Left forelimb (tissue), 1 donor: Measurements from ENCODE around the gene ATP6AP1.

ENCODE experiments used
- DNase-seq: peaks from one replicate; pipeline ENCODE4 v3.0.0-alpha.2; 2018; ENCODE audit warnings: low spot score

The ATP6AP1 gene

GRCh38 chrX:154426916-154427770 lies 1.3 kb upstream of the ATP6AP1 start:
- peak; percentile 9 for DNase-seq

- DNase-seq = no peak
Measured at GRCh38 chrX:154429711-154430110, 1.2 kb downstream of the ATP6AP1 start.

- no peak for DNase-seq
Measured at GRCh38 chrX:154430479-154430878, 2.0 kb downstream of the ATP6AP1 start.

GRCh38 chrX:154430916-154431315 lies 2.4 kb downstream of the ATP6AP1 start:
- no peak for DNase-seq

GRCh38 chrX:154431341-154431740 lies 2.9 kb downstream of the ATP6AP1 start:
- DNase-seq = no peak

GRCh38 chrX:154432210-154432609 lies 3.7 kb downstream of the ATP6AP1 start:
- no peak for DNase-seq

GRCh38 chrX:154433605-154434004 lies 5.1 kb downstream of the ATP6AP1 start:
- no peak for DNase-seq

- no peak for DNase-seq
Measured at GRCh38 chrX:154434394-154435168, 6.1 kb downstream of the ATP6AP1 start.

- DNase-seq = no peak
Measured at GRCh38 chrX:154435171-154435733, 6.8 kb downstream of the ATP6AP1 start.

GRCh38 chrX:154436374-154436982 lies 8.0 kb downstream of the ATP6AP1 start:
- DNase-seq = no peak

- DNase-seq = peak; percentile 78
Measured at GRCh38 chrX:154436983-154437752, 8.7 kb downstream of the ATP6AP1 start, which contains the start of gene GDI1. TSS of gene GDI1 (plus strand) at chrX:154437154. CDS start at chrX:154437255, 101 bp downstream.

- no peak for DNase-seq
Measured at GRCh38 chrX:154437971-154438893, 9.8 kb downstream of the ATP6AP1 start.

- DNase-seq = peak; percentile 6
Measured at GRCh38 chrX:154439841-154440240, 11.4 kb downstream of the ATP6AP1 start.

GRCh38 chrX:154440623-154441357 lies 12.3 kb downstream of the ATP6AP1 start:
- no peak for DNase-seq

- DNase-seq = no peak
Measured at GRCh38 chrX:154441564-154441963, 13.1 kb downstream of the ATP6AP1 start.

GRCh38 chrX:154441984-154442707 lies 13.7 kb downstream of the ATP6AP1 start:
- DNase-seq = no peak

- no peak for DNase-seq
Measured at GRCh38 chrX:154443479-154443910, 15.0 kb downstream of the ATP6AP1 start.

GRCh38 chrX:154443992-154444754 lies 15.7 kb downstream of the ATP6AP1 start, which contains the start of gene FAM50A:
TSS of gene FAM50A (plus strand) at chrX:154444141. CDS start at chrX:154444236, 95 bp downstream.
- DNase-seq = peak; percentile 81
